Stomach (tissue), 4 donors: ENCODE measurements around the gene SRM.

ENCODE experiments used
- CTCF ChIP-seq, 7 experiments: fragments of 450-650 bp in 4 of 7; fragments of 200-600 bp in 3 of 7; sonication (generic) in 3 of 7; IDR thresholded peaks; one replicate each; pipeline ENCODE4 v1.5.1; 2016 to 2019; ENCODE audit warnings: antibody characterized with exemption in 7 of 7, control low read depth in 2 of 7, mild to moderate bottlenecking in 1 of 7
- POLR2AphosphoS5 ChIP-seq, 3 donors: sonication (generic); formaldehyde crosslinking; IDR thresholded peaks; one replicate each; pipeline ENCODE4 v1.6.1; 2016; ENCODE audit warnings: antibody characterized with exemption in 3 of 3

DNA sequence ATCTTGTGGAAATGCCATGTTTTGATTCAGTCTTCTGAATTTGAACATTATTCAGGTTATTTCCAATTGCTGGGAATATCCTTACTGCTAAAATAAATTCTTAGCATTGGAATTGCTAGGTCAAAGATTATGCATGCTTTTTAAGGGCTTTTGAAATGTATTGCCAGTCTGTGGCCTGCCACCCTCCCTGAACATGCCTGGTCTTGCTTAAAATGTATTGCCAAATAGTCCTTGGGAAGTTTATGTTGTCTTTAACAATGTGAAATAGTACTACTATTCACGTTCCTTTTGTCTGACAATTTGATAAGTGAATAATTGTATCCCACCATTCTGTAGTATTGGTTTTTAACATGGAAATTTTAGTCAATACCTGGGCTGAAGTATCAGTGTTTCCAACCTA is 33.8 kb downstream of the SRM start:
- TF ChIP-seq CTCF (IDR thresholded peaks at IDR 0.05), result no peak
- TF ChIP-seq POLR2AphosphoS5 (IDR thresholded peaks at IDR 0.05), result no peak
